H1 (cell line): ENCODE data around the gene FAM53B.

Experiments used
- CTCF ChIP-seq, 3 experiments: IDR thresholded peaks; 1 replicate in 2 of 3; 2 replicates in 1 of 3; pipeline versions ENCODE4 v1.5.1 to v1.6.1; 2011; ENCODE audit warnings: low read length in 3 of 3, mild to moderate bottlenecking in 3 of 3, inconsistent platforms in 2 of 3, low read depth in 1 of 3, moderate library complexity in 1 of 3; ENCODE audit not compliant: insufficient read depth in 1 of 3; ENCODE audit errors: control extremely low read depth in 1 of 3
- EZH2 ChIP-seq: fragments of 200-600 bp; sonication (generic); IDR thresholded peaks from 2 replicates; pipeline ENCODE4 v1.7.1; 2012; ENCODE audit warnings: low read depth, mild to moderate bottlenecking, moderate library complexity, low read length, inconsistent platforms; ENCODE audit not compliant: severe bottlenecking
- POLR2A ChIP-seq, 2 experiments: IDR thresholded peaks; 1 replicate in 1 of 2; 2 replicates in 1 of 2; pipeline ENCODE4 v1.6.1; 2011; ENCODE audit warnings: low read depth in 2 of 2, low read length in 2 of 2, mild to moderate bottlenecking in 2 of 2; ENCODE audit errors: control extremely low read depth in 1 of 2
- SRF ChIP-seq: IDR thresholded peaks from 2 replicates; pipeline ENCODE4 v1.6.1; 2011; ENCODE audit warnings: mild to moderate bottlenecking, low read depth, low read length, moderate library complexity
- TAF1 ChIP-seq: IDR thresholded peaks from 2 replicates; pipeline ENCODE4 v1.6.1; 2011; ENCODE audit warnings: mild to moderate bottlenecking, low read depth, low read length

GRCh38 chr10:124699471-124700292, 44.5 kb downstream of the FAM53B start:
- TF ChIP-seq TAF1: no peak
- no peak for TF ChIP-seq SRF
- TF ChIP-seq POLR2A (IDR thresholded peaks at IDR 0.05; ENCODE audit: control extremely low read depth in 1 of 2, low read depth in 2 of 2, low read length in 2 of 2): no peak
- no peak for TF ChIP-seq CTCF (IDR thresholded peaks at IDR 0.05; ENCODE audit: control extremely low read depth in 1 of 3, insufficient read depth in 1 of 3, low read depth in 1 of 3, low read length in 3 of 3)
- TF ChIP-seq EZH2: no peak
